Astrocyte of the cerebellum (primary cell): ENCODE measurements around the gene OVOL1.
"Not testable (repeated sequence)": the region's sequence is repeated elsewhere in the genome, so short reads cannot be mapped to it uniquely, and the experiment has no call there.

Source experiments
- DNase-seq: peaks from one replicate; pipeline ENCODE4 v3.0.0-alpha.2; 2011; ENCODE audit warnings: low read depth
- H3K4me3 ChIP-seq: 2 replicates; pipeline ENCODE4 v1.5.1; 2011; ENCODE audit warnings: mild to moderate bottlenecking, low read depth, low read length, moderate library complexity
- CTCF ChIP-seq: IDR thresholded peaks from 2 replicates; pipeline ENCODE4 v1.5.1; 2012; ENCODE audit warnings: low read length, low read depth, moderate library complexity, mild to moderate bottlenecking; ENCODE audit errors: missing control alignments
- in situ Hi-C: cut with HindIII; loops from 2 replicates; pipeline ENCODE4 v1.10.0; 2017; ENCODE audit warnings: low sequenced_read_pairs

The OVOL1 gene

DNA sequence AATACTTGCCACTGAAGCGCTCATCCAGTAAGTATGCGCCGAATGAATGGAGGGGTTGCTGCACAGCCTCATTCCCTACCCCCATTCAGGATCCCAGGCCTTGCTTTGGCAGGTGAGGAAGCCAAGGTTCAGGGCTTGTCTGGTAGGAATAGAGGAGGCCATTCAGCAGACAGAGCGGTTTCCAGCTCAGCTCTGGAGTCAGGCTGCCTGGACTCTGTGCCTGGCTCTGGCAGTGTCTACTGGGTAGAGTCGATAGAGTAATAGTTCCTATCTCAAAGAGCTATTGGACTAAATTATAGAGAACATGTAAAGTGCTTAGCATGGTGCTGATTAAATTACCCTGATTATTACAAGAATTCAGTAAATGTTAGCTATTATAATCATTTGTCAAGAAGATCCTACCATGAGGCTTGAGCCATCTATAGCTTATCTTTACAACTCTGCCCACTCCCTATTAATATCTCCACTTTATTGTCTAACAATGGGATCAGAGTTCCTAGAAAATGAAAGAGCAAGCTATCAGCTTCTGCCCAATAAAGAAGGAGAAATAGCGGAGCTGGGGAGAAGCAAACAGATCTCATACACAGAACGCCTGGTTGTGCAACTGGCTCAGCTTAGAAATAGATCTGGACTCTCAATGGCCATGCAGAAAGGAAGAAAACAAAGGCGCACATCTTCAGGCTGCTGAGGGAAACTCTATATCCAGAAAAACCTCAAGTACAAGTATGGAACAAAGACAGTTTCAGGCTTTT, 40.3 kb downstream of the OVOL1 start:
- no peak for TF ChIP-seq CTCF
- no peak overlapping the region for H3K4me3 ChIP-seq
- DNase-seq: no peak
- in situ Hi-C loops: no loop called here

- in situ Hi-C loops: no loop called here
- no peak overlapping the region for H3K4me3 ChIP-seq
- TF ChIP-seq CTCF: no peak
- no peak for DNase-seq
These were observed 42.6 kb downstream of the OVOL1 start for GRCh38 chr11:65829459-65829858.

DNA sequence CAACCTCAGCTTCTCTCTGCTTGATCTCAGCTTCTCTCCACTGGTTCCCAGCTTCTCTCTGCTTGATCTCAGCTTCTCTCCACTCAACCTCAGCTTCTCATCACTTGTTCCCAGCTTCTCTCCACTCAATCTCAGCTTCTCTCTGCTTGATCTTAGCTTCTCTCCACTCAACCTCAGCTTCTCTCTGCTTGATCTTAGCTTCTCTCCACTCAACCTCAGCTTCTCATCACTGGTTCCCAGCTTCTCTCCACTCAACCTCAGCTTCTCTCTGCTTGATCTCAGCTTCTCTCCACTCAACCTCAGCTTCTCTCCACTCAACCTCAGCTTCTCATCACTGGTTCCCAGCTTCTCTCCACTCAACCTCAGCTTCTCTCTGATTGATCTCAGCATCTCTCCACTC, 45.4 kb downstream of the OVOL1 start:
- H3K4me3 ChIP-seq, in situ Hi-C loops, DNase-seq: not testable (repeated sequence)

DNA sequence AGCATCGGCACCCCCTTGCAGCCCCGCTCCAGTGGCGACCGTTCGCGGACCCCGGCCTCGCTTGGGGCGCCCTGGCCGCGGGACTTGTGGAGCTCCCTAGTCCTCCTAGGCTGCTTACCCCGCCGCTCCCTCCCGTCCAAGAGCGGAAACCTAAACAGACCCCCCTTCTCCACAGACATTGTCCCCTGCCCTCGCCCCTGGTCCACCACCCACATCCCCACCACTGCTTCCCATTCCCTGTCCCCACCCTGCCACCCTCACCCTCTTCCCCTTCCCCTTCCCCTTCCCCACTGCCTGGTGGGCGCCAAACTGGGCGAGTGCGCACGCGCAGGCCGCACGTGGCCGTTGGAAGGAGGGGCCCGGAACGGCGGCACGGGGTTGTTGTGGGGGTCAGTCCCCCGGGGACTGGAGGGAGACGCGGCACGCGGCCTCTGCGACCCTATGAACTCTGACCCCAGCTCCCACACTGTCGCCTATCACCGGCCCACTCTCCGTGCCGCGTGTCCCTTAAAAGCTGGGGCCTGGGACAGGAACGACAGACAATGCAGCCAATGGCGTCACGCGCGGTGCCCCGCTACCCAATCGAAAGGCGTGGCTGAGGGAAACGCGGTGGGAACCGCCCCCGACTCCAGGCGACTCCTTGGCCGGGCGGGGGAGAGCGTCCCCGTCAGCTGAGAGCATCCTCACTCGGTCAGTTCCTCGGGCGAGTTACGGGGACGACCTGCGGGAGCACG, 46.6 kb downstream of the OVOL1 start, which contains the start of gene SNX32:
SNX32 (plus strand) TSS at position 667 of the 734 bp plus-strand sequence. CDS start 103 bp downstream, outside the sequence.
- peak within 1 kb of the TSS; percentile 74 for H3K4me3 ChIP-seq
- DNase-seq: peak; percentile 80
- TF ChIP-seq CTCF: no peak
- in situ Hi-C loops: no loop called here

GRCh38 chr11:65834202-65834601, 47.3 kb downstream of the OVOL1 start:
- TF ChIP-seq CTCF: no peak
- peak overlapping the region; percentile 74 for H3K4me3 ChIP-seq
- DNase-seq: no peak
- in situ Hi-C loops: no loop called here

DNA sequence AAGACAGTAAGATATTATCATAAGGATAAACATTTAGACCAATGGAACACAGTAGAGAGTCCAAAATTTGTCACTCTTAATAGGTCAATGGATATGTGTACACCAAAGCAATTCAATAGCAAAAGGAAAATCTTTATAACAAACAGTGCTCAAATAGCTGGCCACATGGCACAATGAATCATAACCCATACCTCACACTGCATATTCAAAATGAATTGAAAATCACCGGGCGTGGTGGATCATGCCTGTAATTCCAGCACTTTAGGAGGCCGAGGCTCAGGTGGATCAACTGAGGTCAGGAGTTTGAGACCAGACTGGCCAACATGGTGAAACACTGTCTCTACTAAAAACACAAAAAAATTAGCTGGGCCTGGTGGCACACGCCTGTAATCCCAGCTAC, 55.3 kb downstream of the OVOL1 start:
- no peak for DNase-seq
- TF ChIP-seq CTCF: no peak
- H3K4me3 ChIP-seq: no peak overlapping the region
- in situ Hi-C loops: no loop called here

DNA sequence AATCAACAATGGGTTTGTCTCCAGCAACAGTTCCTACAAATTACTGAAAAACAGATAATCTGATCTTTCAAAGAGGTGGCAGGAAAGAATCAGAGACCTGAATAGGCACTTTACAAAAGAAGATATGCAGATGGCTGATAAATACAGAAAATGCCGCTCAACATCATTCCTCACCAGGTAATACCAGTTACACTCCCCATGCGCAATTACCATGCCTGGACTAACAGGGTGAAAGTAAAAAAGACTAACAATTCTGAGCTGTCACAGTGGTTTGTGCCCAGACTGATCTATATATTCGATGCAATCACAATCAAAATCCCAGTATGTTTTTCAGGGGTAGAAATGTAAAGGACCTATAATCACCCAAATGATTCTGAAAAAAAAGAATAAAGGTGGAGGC, 56.9 kb downstream of the OVOL1 start:
- TF ChIP-seq CTCF: no peak
- H3K4me3 ChIP-seq: no peak overlapping the region
- in situ Hi-C loops: no loop called here
- DNase-seq: no peak
